Mesothelial cell of epicardium (in vitro differentiated cells): ENCODE measurements around the gene KIF2C. TPM values are rescaled to one million over a fixed set of nuclear protein-coding genes. Genes with fewer than 3 reads are reported as not detected.

Experiments used
- DNase-seq, 2 experiments: peaks; one replicate each; pipeline ENCODE4 v3.0.0; 2021; ENCODE audit warnings: low spot score in 2 of 2; ENCODE audit not compliant: unreplicated experiment in 2 of 2
- H3K27ac Mint-ChIP-seq: 2 replicates; pipeline ENCODE4 v1.8.0; 2021; ENCODE audit warnings: mixed read lengths
- H3K27me3 Mint-ChIP-seq: 2 replicates; pipeline ENCODE4 v1.8.0; 2021; ENCODE audit warnings: low read depth, mixed read lengths
- H3K36me3 Mint-ChIP-seq: 2 replicates; pipeline ENCODE4 v1.8.0; 2021; ENCODE audit warnings: mixed read lengths
- H3K4me1 Mint-ChIP-seq: 2 replicates; pipeline ENCODE4 v1.8.0; 2021; ENCODE audit warnings: mixed read lengths
- H3K4me3 Mint-ChIP-seq: 2 replicates; pipeline ENCODE4 v1.8.0; 2021; ENCODE audit warnings: mild to moderate bottlenecking, moderate library complexity, mixed read lengths
- H3K9me3 Mint-ChIP-seq: 2 replicates; pipeline ENCODE4 v1.8.0; 2021; ENCODE audit warnings: mixed read lengths
- CTCF ChIP-seq: fragments of 200-600 bp; sonication (generic); IDR thresholded peaks from one replicate; pipeline ENCODE4 v1.5.0; 2021; ENCODE audit warnings: antibody characterized with exemption; ENCODE audit not compliant: unreplicated experiment
- total RNA-seq: library from RNA; stranded (reverse); gene quantifications from 3 replicates; pipeline ENCODE4 v1.2.1, GENCODE V29; 2021

Gene KIF2C
- total RNA-seq, 1 donor from 2014 or later = 18.2 TPM

- Mint-ChIP-seq H3K27ac (peak overlapping the region; percentile 99), H3K4me3 (no peak overlapping the region), H3K36me3 (peaks cover 14% of the 10 kb centered on the region), H3K4me1 (peaks cover 43% of the 10 kb centered on the region), H3K9me3 (no peaks in the 10 kb centered on the region), H3K27me3 (no peaks in the 10 kb centered on the region)
- TF ChIP-seq CTCF = no peak
- no peak for DNase-seq
These were observed 66.5 kb downstream of the KIF2C start for GRCh38 chr1:44806025-44806703.

- Mint-ChIP-seq H3K27me3 (no peaks in the 10 kb centered on the region), H3K36me3 (peaks cover 14% of the 10 kb centered on the region), H3K4me1 (peaks cover 46% of the 10 kb centered on the region), H3K9me3 (no peaks in the 10 kb centered on the region), H3K27ac (peak within 1 kb of the TSS; percentile 99), H3K4me3 (peak within 1 kb of the TSS; percentile 63)
- no peak for TF ChIP-seq CTCF
- DNase-seq = no peak
These were observed 67.2 kb downstream of the KIF2C start, which contains the start of gene DYNLT4 for GRCh38 chr1:44806704-44807363. Gene DYNLT4 (minus strand): TSS chr1:44807351. CDS start chr1:44806668, 683 bp downstream.

- Mint-ChIP-seq H3K9me3 (no peaks in the 10 kb centered on the region), H3K36me3 (peaks cover 18% of the 10 kb centered on the region), H3K4me3 (peak overlapping the region; percentile 38), H3K27ac (peak overlapping the region; percentile 99), H3K4me1 (peaks cover 45% of the 10 kb centered on the region), H3K27me3 (no peaks in the 10 kb centered on the region)
- no peak for TF ChIP-seq CTCF
- DNase-seq = peak; percentile 54 to 76
These were observed 67.9 kb downstream of the KIF2C start for GRCh38 chr1:44807364-44808062.

GRCh38 chr1:44808063-44808937, 68.7 kb downstream of the KIF2C start, which contains the start of gene BTBD19:
Gene BTBD19 (plus strand): TSS chr1:44808523. CDS start chr1:44808821, 298 bp downstream.
- no peak for TF ChIP-seq CTCF
- Mint-ChIP-seq H3K27me3 (no peaks in the 10 kb centered on the region), H3K36me3 (peaks cover 11% of the 10 kb centered on the region), H3K9me3 (no peaks in the 10 kb centered on the region), H3K4me3 (peak within 1 kb of the TSS; percentile 63), H3K4me1 (peaks cover 45% of the 10 kb centered on the region), H3K27ac (peak within 1 kb of the TSS; percentile 99)
- peak; percentile 72 to 86 for DNase-seq
